Left lung (tissue), 10 donors: ENCODE measurements around the gene ST3GAL3. TPM values are rescaled to one million over a fixed set of nuclear protein-coding genes. Genes with fewer than 3 reads are reported as not detected.

Source experiments
- ATAC-seq: fragments of 200-7000 bp; cut with Tn5 transposase; one replicate; pipeline ENCODE4 v1.9.1; 2020; ENCODE audit warnings: moderate library complexity
- DNase-seq, 4 donors: peaks; one replicate each; pipeline ENCODE4 v3.0.0-alpha.2; 2013 to 2020
- H3K27ac ChIP-seq, 2 donors: fragments of 200-600 bp; sonication (generic) in 1 of 2; one replicate each; pipeline versions ENCODE4 v1.5.0 to v1.8.0; 2020 to 2021
- H3K27me3 ChIP-seq, 2 donors: fragments of 200-600 bp; sonication (generic) in 1 of 2; one replicate each; pipeline versions ENCODE4 v1.5.0 to v1.8.0; 2020 to 2021
- H3K36me3 ChIP-seq, 2 donors: fragments of 200-600 bp; sonication (generic) in 1 of 2; one replicate each; pipeline versions ENCODE4 v1.5.0 to v1.8.0; 2020 to 2021
- H3K4me1 ChIP-seq, 2 donors: fragments of 200-600 bp; one replicate each; pipeline ENCODE4 v1.8.0; 2021
- H3K4me3 ChIP-seq, 2 donors: fragments of 200-600 bp; sonication (generic) in 1 of 2; one replicate each; pipeline versions ENCODE4 v1.5.0 to v1.8.0; 2020 to 2021; ENCODE audit warnings: mild to moderate bottlenecking in 1 of 2
- H3K9me3 ChIP-seq, 2 donors: fragments of 200-600 bp; sonication (generic) in 1 of 2; one replicate each; pipeline versions ENCODE4 v1.5.0 to v1.8.0; 2020 to 2021
- intact Hi-C, 2 donors: fragments of 100-400 bp; cut with DNase I; formaldehyde crosslinking; loops; one replicate each; pipeline versions ENCODE4 v1.11.2 to v1.14.2; 2022
- polyA plus RNA-seq, 6 donors: library from polyadenylated mRNA; unstranded; fragments of 120-200 nt; gene quantifications; one replicate each; pipeline ENCODE4 v1.2.1, GENCODE V29; 2013; ENCODE audit not compliant: insufficient read length in 6 of 6
- total RNA-seq, 2 donors: library from RNA; stranded (reverse); fragmentation: NEBNext Ultra II Directional; extraction: Animal tissue kit (Norgen Biotek cat#: 25700); gene quantifications; one replicate each; pipeline ENCODE4 v1.2.1, GENCODE V29; 2021
- TF ChIP-seq, protein P1 (sequence below), 2 donors: fragments of 200-600 bp; sonication (generic) in 1 of 2; IDR thresholded peaks; one replicate each; pipeline versions ENCODE4 v1.5.0 to v1.8.0; 2021; ENCODE audit warnings: antibody characterized with exemption in 2 of 2
- donor health status: DM: no; HTN: yes; CAD: no.
- donor health status: DM: no; HTN: no; CAD: no.

Gene ST3GAL3
- total and polyA plus RNA-seq, 8 donors, result 18.9 to 42.4 (median 34.4) TPM

DNA sequence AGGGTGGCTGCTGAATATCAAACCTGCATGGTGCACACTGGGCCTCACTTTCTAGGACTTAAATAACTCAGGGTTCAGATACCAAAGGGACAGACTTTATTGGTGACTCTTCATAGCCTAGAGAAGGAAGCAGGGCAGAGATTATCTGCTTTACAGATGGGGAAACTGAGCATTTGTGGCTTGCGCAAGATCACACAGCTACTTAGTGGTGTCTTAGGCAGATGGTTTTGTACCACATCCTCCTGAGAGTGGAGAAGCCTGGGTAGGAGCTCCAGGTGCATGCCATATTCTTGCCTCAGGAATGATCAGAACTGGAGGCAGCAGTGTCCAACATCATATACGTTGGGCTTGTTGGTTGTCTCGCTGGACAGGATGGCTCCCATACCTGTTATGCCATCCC lies 255.7 kb downstream of the ST3GAL3 start:
- Histone ChIP-seq H3K36me3 (peaks cover 0 to 74% of the 10 kb centered on the region in 2 donors), H3K27ac (no peak overlapping the region), H3K27me3 (no peaks in the 10 kb centered on the region), H3K4me1 (no peaks in the 10 kb centered on the region), H3K4me3 (no peak overlapping the region), H3K9me3 (no peaks in the 10 kb centered on the region)
- ATAC-seq, result no peak
- TF ChIP-seq, protein P1, sequence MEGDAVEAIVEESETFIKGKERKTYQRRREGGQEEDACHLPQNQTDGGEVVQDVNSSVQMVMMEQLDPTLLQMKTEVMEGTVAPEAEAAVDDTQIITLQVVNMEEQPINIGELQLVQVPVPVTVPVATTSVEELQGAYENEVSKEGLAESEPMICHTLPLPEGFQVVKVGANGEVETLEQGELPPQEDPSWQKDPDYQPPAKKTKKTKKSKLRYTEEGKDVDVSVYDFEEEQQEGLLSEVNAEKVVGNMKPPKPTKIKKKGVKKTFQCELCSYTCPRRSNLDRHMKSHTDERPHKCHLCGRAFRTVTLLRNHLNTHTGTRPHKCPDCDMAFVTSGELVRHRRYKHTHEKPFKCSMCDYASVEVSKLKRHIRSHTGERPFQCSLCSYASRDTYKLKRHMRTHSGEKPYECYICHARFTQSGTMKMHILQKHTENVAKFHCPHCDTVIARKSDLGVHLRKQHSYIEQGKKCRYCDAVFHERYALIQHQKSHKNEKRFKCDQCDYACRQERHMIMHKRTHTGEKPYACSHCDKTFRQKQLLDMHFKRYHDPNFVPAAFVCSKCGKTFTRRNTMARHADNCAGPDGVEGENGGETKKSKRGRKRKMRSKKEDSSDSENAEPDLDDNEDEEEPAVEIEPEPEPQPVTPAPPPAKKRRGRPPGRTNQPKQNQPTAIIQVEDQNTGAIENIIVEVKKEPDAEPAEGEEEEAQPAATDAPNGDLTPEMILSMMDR (IDR thresholded peaks at IDR 0.05), result no peak
- DNase-seq, result no peak
- intact Hi-C loops, result no loop called here

DNA sequence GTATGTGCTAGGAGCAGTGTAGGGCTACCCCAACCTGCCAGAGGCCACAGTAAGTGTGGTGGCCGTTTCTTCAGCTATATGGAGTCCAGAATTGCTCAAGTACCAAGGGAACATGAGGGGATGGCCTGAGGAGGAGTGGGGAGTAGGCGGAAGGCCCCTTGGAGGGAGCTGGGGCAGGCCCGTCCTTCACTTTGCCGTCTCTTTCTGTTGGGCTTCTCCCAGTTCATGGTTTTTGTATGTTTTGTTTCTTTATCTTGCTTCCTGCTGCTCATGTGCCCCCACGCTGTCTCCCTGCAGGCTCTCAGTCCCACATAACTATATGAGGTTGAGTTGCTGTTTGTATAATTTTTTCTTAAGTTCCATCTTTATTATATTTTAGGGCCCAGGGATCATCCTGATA lies 256.6 kb downstream of the ST3GAL3 start:
- DNase-seq (no peak), ATAC-seq (no peak)
- TF ChIP-seq, protein P1 (IDR thresholded peaks at IDR 0.05), result no peak
- no peaks in the 10 kb centered on the region for H3K4me1 ChIP-seq
- H3K27ac ChIP-seq, result no peak overlapping the region
- peaks cover 0 to 65% of the 10 kb centered on the region in 2 donors for H3K36me3 ChIP-seq
- H3K4me3 ChIP-seq, result no peak overlapping the region
- intact Hi-C loops, result no loop called here
- H3K27me3 ChIP-seq, result no peaks in the 10 kb centered on the region
- H3K9me3 ChIP-seq, result no peaks in the 10 kb centered on the region

DNA sequence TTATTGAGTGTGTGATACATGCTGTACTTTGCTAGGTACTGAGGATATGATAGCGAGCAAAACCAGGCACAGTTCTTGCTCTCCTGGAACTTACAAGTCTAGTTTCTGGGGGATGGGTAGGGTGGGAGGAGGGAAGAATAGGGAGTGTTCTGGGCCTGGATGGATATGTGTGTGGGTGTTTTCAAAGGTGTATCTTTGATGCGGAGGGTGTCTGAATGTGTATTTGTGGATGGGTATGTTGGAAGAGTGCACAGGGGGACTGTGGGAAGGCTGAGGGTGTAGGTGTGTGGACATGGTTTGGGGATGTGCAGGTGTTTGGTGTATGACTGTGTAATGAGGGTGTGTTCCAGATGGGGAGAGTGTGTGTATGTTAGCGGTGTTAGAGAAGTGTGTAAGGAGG lies 258.0 kb downstream of the ST3GAL3 start:
- peaks cover 0 to 51% of the 10 kb centered on the region in 2 donors for H3K36me3 ChIP-seq
- H3K27me3 ChIP-seq, result no peaks in the 10 kb centered on the region
- H3K4me3 ChIP-seq, result no peak overlapping the region
- no peaks in the 10 kb centered on the region for H3K9me3 ChIP-seq
- intact Hi-C loops, result no loop called here
- no peak for DNase-seq
- TF ChIP-seq, protein P1 (IDR thresholded peaks at IDR 0.05), result no peak
- no peak overlapping the region for H3K27ac ChIP-seq
- H3K4me1 ChIP-seq, result peaks cover 2% of the 10 kb centered on the region in 2 donors
- ATAC-seq, result no peak

DNA sequence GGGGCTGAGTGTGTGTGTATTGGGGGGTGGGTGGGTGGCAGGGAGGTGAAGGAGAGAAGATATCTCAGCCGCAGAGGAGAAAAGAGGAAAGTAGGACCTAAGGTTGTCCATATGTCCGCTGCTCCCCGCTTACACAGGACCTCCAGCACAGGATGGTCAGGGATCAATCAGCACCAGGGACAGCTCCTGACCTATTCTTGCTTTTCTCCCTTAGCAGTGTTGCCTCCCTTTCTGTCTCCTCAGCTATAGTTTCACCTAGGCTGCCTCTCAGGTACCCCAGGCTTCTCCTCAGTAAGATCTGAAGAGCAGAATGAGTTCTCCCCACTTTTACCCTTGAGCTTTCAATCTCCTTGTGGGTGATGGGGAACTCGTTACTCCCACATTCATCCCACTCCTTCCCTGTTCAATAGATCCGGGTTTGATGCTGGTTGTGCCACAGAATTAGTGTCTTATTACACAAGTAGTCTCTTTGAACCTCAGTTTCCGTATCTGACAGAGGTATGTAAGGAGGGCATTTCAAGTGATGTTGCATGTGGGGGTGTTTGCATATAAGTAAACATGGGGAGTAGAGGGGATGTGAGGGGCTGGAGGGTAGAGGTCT lies 261.1 kb downstream of the ST3GAL3 start:
- no peak overlapping the region for H3K27ac ChIP-seq
- no peak for ATAC-seq

DNA sequence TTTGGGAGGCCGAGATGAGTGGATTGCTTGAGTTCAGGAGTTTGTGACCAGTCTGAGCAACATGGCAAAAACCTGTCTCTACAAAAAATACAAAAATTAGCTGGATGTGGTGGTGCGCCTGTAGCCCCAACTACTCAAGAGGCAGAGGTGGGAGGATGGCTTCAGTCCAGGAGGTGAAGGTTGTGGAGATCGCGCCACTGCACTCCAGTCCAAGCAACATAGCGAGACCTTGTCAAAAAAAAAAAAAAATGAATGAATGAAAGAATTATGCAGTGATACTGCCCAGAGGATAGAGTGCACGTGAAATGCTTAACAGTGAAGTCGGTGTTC lies 262.0 kb downstream of the ST3GAL3 start:
- intact Hi-C loops, result no loop called here
- Histone ChIP-seq H3K27ac (no peak overlapping the region), H3K4me3 (peak overlapping the region; percentile 62 to 69), H3K9me3 (no peaks in the 10 kb centered on the region), H3K27me3 (no peaks in the 10 kb centered on the region), H3K4me1 (peaks cover 11 to 23% of the 10 kb centered on the region in 2 donors), H3K36me3 (peaks cover 0 to 41% of the 10 kb centered on the region in 2 donors)
- ATAC-seq (no peak), DNase-seq (no peak)
- TF ChIP-seq, protein P1 (IDR thresholded peaks at IDR 0.05), result no peak

More for the DNA sequence above, 261.1 kb downstream of the ST3GAL3 start:
- H3K27me3 ChIP-seq, result no peaks in the 10 kb centered on the region
- DNase-seq, result no peak
- H3K36me3 ChIP-seq, result peaks cover 0 to 41% of the 10 kb centered on the region in 2 donors
- H3K4me3 ChIP-seq, result no peak overlapping the region
- H3K9me3 ChIP-seq, result no peaks in the 10 kb centered on the region
- intact Hi-C loops, result no loop called here
- TF ChIP-seq, protein P1 (IDR thresholded peaks at IDR 0.05), result no peak
- H3K4me1 ChIP-seq, result peaks cover 7 to 14% of the 10 kb centered on the region in 2 donors
